Measurements from ENCODE around the gene SLPI.

DNA sequence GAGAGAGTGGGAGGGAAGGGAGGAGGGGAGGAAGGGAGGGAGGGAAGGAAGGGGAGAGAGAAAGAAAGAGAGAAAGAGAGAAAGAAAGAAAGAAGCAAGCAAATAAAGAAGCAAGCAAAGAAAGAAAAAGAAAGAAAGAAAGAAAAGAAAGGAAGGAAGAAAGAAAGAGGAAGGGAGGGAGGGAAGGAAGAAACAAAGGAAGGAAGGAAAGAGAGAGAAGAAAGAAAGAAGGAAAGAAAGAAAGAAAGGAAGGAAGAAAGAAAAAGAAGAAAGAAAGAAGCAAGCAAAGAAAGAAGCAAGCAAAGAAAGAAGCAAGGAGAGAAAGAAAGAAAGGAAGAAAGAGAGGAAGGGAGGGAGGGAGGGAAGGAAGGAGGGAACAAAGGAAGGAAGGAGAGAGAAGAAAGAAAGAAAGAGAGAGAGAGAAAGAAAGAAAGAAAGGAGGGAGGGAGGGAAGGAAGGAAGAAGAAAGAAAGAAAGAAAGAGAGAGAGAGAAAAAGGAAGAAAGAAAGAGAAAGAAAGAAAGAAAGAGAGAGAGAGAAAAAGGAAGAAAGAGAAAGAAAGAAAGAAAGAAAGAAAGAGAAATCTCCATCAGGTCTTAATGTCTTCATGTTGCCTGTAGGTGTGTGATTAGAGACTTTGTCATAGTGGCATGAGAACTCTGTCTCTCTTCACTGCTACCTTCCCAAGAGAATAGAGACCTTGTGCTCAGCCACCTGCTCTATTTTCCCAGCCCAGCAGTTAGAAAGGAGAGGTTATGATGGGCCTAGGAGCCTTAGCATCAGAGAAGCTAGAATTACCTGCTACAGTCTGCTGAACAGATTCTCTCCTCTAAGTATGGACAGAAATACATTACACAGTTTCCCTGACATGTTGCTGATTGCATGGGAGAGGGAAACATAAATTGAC, 42.5 kb downstream of the SLPI start:
- TF ChIP-seq, protein P1, sequence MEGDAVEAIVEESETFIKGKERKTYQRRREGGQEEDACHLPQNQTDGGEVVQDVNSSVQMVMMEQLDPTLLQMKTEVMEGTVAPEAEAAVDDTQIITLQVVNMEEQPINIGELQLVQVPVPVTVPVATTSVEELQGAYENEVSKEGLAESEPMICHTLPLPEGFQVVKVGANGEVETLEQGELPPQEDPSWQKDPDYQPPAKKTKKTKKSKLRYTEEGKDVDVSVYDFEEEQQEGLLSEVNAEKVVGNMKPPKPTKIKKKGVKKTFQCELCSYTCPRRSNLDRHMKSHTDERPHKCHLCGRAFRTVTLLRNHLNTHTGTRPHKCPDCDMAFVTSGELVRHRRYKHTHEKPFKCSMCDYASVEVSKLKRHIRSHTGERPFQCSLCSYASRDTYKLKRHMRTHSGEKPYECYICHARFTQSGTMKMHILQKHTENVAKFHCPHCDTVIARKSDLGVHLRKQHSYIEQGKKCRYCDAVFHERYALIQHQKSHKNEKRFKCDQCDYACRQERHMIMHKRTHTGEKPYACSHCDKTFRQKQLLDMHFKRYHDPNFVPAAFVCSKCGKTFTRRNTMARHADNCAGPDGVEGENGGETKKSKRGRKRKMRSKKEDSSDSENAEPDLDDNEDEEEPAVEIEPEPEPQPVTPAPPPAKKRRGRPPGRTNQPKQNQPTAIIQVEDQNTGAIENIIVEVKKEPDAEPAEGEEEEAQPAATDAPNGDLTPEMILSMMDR (IDR thresholded peaks at IDR 0.05; ENCODE audit: borderline replicate concordance, extremely low read depth, low read length, poor library complexity, severe bottlenecking) = no peak
- TF ChIP-seq EZH2 (IDR thresholded peaks at IDR 0.05; ENCODE audit: borderline replicate concordance, low read depth, low read length, severe bottlenecking) = no peak
